GM23338 (cell line): ENCODE results near the gene C11orf24. TPM values are rescaled to one million over a fixed set of nuclear protein-coding genes. Genes with fewer than 3 reads are reported as not detected.

Source experiments
- ATAC-seq: fragments of 200-7000 bp; cut with Tn5 transposase; 3 replicates; pipeline ENCODE4 v1.9.1; 2020
- DNase-seq: peaks from one replicate; pipeline ENCODE4 v3.0.0-alpha.2; 2015; ENCODE audit warnings: low spot score
- H2AFZ ChIP-seq: fragments of 200-600 bp; sonication (generic); 2 replicates; pipeline ENCODE4 v1.8.0; 2016; ENCODE audit warnings: antibody characterized with exemption, mild to moderate bottlenecking, moderate library complexity
- H3F3A ChIP-seq: fragments of 200-600 bp; sonication (generic); replicated peaks from 2 replicates; pipeline ENCODE4 v1.8.0; 2017; ENCODE audit warnings: antibody characterized with exemption, mixed run types, low read depth
- H3K27ac ChIP-seq: fragments of 200-600 bp; sonication (generic); 2 replicates; pipeline ENCODE4 v1.6.1; 2016; ENCODE audit warnings: low read depth
- H3K27me3 ChIP-seq: fragments of 200-600 bp; sonication (generic); 2 replicates; pipeline ENCODE4 v1.8.0; 2016; ENCODE audit warnings: mild to moderate bottlenecking, mixed run types, moderate library complexity; ENCODE audit not compliant: insufficient read depth
- H3K36me3 ChIP-seq: fragments of 200-600 bp; sonication (generic); 2 replicates; pipeline ENCODE4 v1.8.0; 2016; ENCODE audit warnings: mild to moderate bottlenecking; ENCODE audit not compliant: insufficient read depth
- H3K4me1 ChIP-seq: fragments of 200-600 bp; sonication (generic); 2 replicates; pipeline ENCODE4 v1.8.0; 2016; ENCODE audit warnings: mild to moderate bottlenecking, moderate library complexity; ENCODE audit not compliant: insufficient read depth
- H3K4me2 ChIP-seq: fragments of 200-600 bp; sonication (generic); 2 replicates; pipeline ENCODE4 v1.7.1; 2017; ENCODE audit warnings: mixed run types
- H3K4me3 ChIP-seq: fragments of 200-600 bp; sonication (generic); 2 replicates; pipeline ENCODE4 v1.6.1; 2016; ENCODE audit warnings: mixed run types
- H3K79me2 ChIP-seq: fragments of 200-600 bp; sonication (generic); replicated peaks from 2 replicates; pipeline ENCODE4 v1.8.0; 2017; ENCODE audit warnings: mild to moderate bottlenecking; ENCODE audit not compliant: insufficient read depth
- H3K9me2 ChIP-seq: fragments of 200-600 bp; sonication (generic); 2 replicates; pipeline ENCODE4 v1.8.0; 2017; ENCODE audit not compliant: insufficient read depth
- H4K20me1 ChIP-seq: fragments of 200-600 bp; sonication (generic); replicated peaks from 2 replicates; pipeline ENCODE4 v1.8.0; 2017; ENCODE audit warnings: mild to moderate bottlenecking; ENCODE audit not compliant: insufficient read depth
- H3K27ac Mint-ChIP-seq: 2 replicates; pipeline ENCODE4 v1.8.0; 2020; ENCODE audit warnings: inconsistent platforms, mild to moderate bottlenecking, moderate library complexity, mixed read lengths
- H3K27me3 Mint-ChIP-seq: 3 replicates; pipeline ENCODE4 v1.8.0; 2022; ENCODE audit warnings: low read depth, mild to moderate bottlenecking, moderate library complexity, mixed read lengths, inconsistent platforms; ENCODE audit not compliant: insufficient read depth, poor library complexity
- H3K36me3 Mint-ChIP-seq: 3 replicates; pipeline ENCODE4 v1.8.0; 2021; ENCODE audit warnings: low read depth, mild to moderate bottlenecking, inconsistent platforms, moderate library complexity, mixed read lengths
- H3K4me1 Mint-ChIP-seq: 3 replicates; pipeline ENCODE4 v1.8.0; 2020; ENCODE audit warnings: mild to moderate bottlenecking, inconsistent platforms, mixed read lengths
- H3K4me3 Mint-ChIP-seq: 3 replicates; pipeline ENCODE4 v1.8.0; 2021; ENCODE audit warnings: moderate library complexity, mild to moderate bottlenecking, inconsistent platforms, mixed read lengths
- H3K9me3 Mint-ChIP-seq: 3 replicates; pipeline ENCODE4 v1.8.0; 2020; ENCODE audit warnings: moderate library complexity, mild to moderate bottlenecking, inconsistent platforms, mixed read lengths
- CREB1 ChIP-seq: fragments of 250-450 bp; sonication (Bioruptor Pico); IDR thresholded peaks from 2 replicates; pipeline ENCODE4 v1.5.0; 2020; ENCODE audit warnings: low read depth, mild to moderate bottlenecking, moderate library complexity
- CTCF ChIP-seq, 2 experiments: fragments of 200-600 bp in 1 of 2; sonication (generic) in 1 of 2; conservative IDR thresholded peaks; 2 replicates each; pipeline versions ENCODE4 v1.5.1 to v1.6.1; 2016 to 2017; ENCODE audit warnings: antibody characterized with exemption in 2 of 2, low read depth in 2 of 2, mild to moderate bottlenecking in 2 of 2, moderate library complexity in 1 of 2
- ETS1 ChIP-seq: IDR thresholded peaks from 2 replicates; pipeline ENCODE4 v1.6.1; 2016; ENCODE audit warnings: antibody characterized with exemption
- EZH2 ChIP-seq: fragments of 200-600 bp; sonication (generic); IDR thresholded peaks from one replicate; pipeline ENCODE4 v1.8.0; 2017; ENCODE audit warnings: antibody characterized with exemption, mild to moderate bottlenecking, low read depth; ENCODE audit not compliant: unreplicated experiment
- JUNB ChIP-seq: IDR thresholded peaks from one replicate; pipeline ENCODE4 v1.6.1; 2016; ENCODE audit warnings: antibody characterized with exemption; ENCODE audit not compliant: unreplicated experiment
- NANOG ChIP-seq: IDR thresholded peaks from 2 replicates; pipeline ENCODE4 v1.6.1; 2016; ENCODE audit warnings: antibody characterized with exemption, borderline replicate concordance
- ZNF462 ChIP-seq: fragments of 250-450 bp; sonication (Bioruptor Pico); IDR thresholded peaks from 2 replicates; pipeline ENCODE4 v1.5.0; 2020; ENCODE audit warnings: mild to moderate bottlenecking, moderate library complexity
- polyA plus RNA-seq: library from polyadenylated mRNA; unstranded; fragments of >200 nt; fragmentation: Nextera tagmentation; extraction: Ambion mirVana; gene quantifications from 2 replicates; pipeline ENCODE4 v1.2.1, GENCODE V29; 2016
- total RNA-seq: library from RNA; depleted of rRNA; stranded (reverse); fragments of >200 nt; shearing (Covaris generic); gene quantifications from 2 replicates; pipeline ENCODE4 v1.2.3, GENCODE V29; 2014

Gene C11orf24
- total and polyA plus RNA-seq, 2 experiments from 2014 or later = 49.8 to 57.5 TPM

- Mint-ChIP-seq H3K4me3 (no peak overlapping the region), H3K36me3 (peaks cover 13% of the 10 kb centered on the region; the same call in 2 of the 3 replicates)
- no peak for DNase-seq
Observed at GRCh38 chr11:68303982-68304780, 32.4 kb upstream of the C11orf24 start.

More at GRCh38 chr11:68303982-68304780, 32.4 kb upstream of the C11orf24 start:
- Histone ChIP-seq H3K27ac (no peak overlapping the region), H3K4me3 (no peak overlapping the region), H3K79me2 (no peaks in the 10 kb centered on the region), H3K4me1 (no peaks in the 10 kb centered on the region), H4K20me1 (no peaks in the 10 kb centered on the region), H2AFZ (no peak overlapping the region), H3K4me2 (no peak overlapping the region), H3K27me3 (no peaks in the 10 kb centered on the region), H3K36me3 (no peaks in the 10 kb centered on the region), H3F3A (no peaks in the 10 kb centered on the region), H3K9me2 (0 out of 2 replicates have a peak, but pooled peaks cover 2% of the 10 kb centered on the region)
- no peak for TF ChIP-seq CTCF (conservative IDR thresholded peaks at IDR 0.05; ENCODE audit: low read depth in 2 of 2)
- TF ChIP-seq EZH2 = no peak
- no peak for TF ChIP-seq NANOG
- no peak for TF ChIP-seq ZNF462 (CRISPR knock-in tag)
- no peak for TF ChIP-seq JUNB
- TF ChIP-seq ETS1 = no peak
- TF ChIP-seq CREB1 = no peak
- H3K27me3 Mint-ChIP-seq = peaks cover 5% of the 10 kb centered on the region
- no peak overlapping the region for H3K27ac Mint-ChIP-seq
- peaks cover 30% of the 10 kb centered on the region for H3K9me3 Mint-ChIP-seq
- no peak for ATAC-seq
- H3K4me1 Mint-ChIP-seq = no peaks in the 10 kb centered on the region
